ENCODE measurements around the gene FLT3. TPM values are rescaled to one million over a fixed set of nuclear protein-coding genes. Genes with fewer than 3 reads are reported as not detected.
"Not testable (repeated sequence)": the region's sequence is repeated elsewhere in the genome, so short reads cannot be mapped to it uniquely, and the experiment has no call there.

FLT3 gene
- total RNA-seq, 1 donor from 2014 or later, result not detected

DNA sequence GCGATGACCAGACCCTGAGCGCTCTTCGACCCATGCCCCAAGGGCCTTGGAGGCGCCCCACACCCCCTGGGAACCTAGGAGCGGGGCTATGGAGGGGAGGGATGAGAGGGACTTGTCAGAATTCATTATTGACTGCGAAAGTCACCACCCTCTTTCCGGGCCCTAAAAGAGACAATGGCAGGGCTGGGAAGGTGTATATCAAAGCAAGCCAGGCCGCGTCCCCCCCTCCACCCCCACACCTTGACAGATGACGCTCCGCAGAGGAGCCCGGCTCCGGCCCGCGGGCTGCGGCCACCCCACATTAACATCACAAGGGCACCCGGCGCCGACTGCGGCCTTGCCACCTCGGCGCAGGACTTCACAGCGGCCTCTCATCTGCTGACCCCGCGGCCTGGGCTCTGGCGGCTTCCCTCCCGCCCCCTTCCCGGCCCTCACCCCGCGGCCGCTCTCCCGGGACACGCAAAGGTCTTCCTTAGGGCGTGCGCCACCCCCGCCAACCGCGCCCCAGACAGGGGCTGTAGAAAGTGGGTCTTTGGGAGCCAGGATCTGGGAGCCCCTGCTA, 133.7 kb downstream of the FLT3 start:
- no peak overlapping the region for H3K27ac Mint-ChIP-seq (ENCODE audit: unreplicated experiment)
- H3K4me1 Mint-ChIP-seq (ENCODE audit: unreplicated experiment), result peaks cover 43% of the 10 kb centered on the region
- no peak for DNase-seq (ENCODE audit: low spot score)
- peaks cover 47% of the 10 kb centered on the region for H3K27me3 Mint-ChIP-seq (ENCODE audit: unreplicated experiment)
- H3K36me3 Mint-ChIP-seq (ENCODE audit: low read depth, unreplicated experiment), result peaks cover 5% of the 10 kb centered on the region
- no peaks in the 10 kb centered on the region for H3K9me3 Mint-ChIP-seq (ENCODE audit: unreplicated experiment)
- TF ChIP-seq, protein P1, sequence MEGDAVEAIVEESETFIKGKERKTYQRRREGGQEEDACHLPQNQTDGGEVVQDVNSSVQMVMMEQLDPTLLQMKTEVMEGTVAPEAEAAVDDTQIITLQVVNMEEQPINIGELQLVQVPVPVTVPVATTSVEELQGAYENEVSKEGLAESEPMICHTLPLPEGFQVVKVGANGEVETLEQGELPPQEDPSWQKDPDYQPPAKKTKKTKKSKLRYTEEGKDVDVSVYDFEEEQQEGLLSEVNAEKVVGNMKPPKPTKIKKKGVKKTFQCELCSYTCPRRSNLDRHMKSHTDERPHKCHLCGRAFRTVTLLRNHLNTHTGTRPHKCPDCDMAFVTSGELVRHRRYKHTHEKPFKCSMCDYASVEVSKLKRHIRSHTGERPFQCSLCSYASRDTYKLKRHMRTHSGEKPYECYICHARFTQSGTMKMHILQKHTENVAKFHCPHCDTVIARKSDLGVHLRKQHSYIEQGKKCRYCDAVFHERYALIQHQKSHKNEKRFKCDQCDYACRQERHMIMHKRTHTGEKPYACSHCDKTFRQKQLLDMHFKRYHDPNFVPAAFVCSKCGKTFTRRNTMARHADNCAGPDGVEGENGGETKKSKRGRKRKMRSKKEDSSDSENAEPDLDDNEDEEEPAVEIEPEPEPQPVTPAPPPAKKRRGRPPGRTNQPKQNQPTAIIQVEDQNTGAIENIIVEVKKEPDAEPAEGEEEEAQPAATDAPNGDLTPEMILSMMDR (IDR thresholded peaks at IDR 0.05; ENCODE audit: unreplicated experiment), result no peak
- H3K4me3 Mint-ChIP-seq (ENCODE audit: unreplicated experiment), result no peak overlapping the region

DNA sequence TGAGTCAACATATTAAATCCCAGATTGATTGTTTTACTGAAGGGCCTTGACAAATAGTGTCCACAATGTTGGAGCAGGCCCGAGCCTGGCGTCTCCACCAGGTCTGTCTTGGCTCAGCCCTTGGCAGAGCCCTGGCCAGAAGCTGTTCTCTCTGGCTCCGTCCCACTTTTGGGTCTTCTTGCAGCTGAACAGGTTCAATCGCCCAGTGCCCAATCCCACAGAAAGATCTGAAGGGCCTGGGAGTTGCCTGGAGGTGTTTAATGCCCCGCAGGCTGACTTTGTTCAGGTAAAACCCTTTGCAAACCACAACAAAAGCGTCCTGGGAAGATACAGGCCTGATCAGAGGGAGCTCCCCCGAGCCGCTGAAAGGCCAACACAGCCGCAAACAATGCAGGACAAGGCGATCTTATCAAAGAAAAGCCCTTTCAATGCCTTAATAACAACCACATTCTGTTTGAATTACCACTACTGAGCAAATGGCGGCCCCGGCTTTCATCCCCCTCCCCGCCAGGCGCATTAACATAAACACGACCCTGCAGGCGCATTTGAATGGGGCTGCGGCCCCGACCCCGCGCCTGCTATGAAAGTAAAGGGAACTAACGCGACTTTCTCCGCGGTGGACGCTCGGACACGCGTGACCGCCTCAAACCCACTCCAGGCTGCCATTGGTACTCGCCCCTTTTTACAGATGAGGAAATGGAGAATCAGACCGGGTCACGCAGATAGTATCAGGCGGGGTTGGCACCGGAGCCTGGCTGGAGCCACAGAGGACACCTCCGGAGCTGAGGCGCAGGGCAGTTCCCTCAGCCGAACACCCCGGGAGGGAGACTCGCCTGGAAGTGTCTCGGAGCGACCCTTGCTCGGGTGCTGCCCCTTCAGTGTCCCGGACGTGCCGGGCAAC, 134.4 kb downstream of the FLT3 start:
- Mint-ChIP-seq H3K36me3 (ENCODE audit: low read depth, unreplicated experiment) (peaks cover 5% of the 10 kb centered on the region), H3K9me3 (ENCODE audit: unreplicated experiment) (no peaks in the 10 kb centered on the region), H3K27ac (ENCODE audit: unreplicated experiment) (no peak overlapping the region), H3K27me3 (ENCODE audit: unreplicated experiment) (peaks cover 50% of the 10 kb centered on the region), H3K4me3 (ENCODE audit: unreplicated experiment) (peak overlapping the region; percentile 62), H3K4me1 (ENCODE audit: unreplicated experiment) (peaks cover 41% of the 10 kb centered on the region)
- DNase-seq (ENCODE audit: low spot score), result no peak
- TF ChIP-seq, protein P1 (IDR thresholded peaks at IDR 0.05; ENCODE audit: unreplicated experiment), result no peak

DNA sequence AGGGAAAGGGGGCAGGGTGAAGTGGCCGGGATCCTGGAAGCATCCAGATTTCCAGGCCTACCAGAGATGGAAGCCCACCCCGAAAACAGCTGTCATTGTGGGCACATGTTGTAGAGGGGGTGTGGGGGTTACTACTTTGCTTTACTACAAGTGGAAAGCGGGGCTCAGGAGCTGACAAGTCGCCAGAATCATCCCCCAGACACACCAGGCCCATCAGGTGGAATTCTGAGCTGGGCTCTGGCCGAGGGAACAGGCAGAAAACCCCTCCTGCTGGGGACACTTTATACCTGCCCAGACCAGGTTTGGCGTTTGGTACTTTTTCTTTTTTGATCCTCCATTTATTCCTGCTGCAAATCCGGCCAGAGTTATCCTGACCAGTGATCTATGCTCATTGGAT, 135.0 kb downstream of the FLT3 start:
- H3K4me3 Mint-ChIP-seq (ENCODE audit: unreplicated experiment), result no peak overlapping the region
- H3K9me3 Mint-ChIP-seq (ENCODE audit: unreplicated experiment), result no peaks in the 10 kb centered on the region
- H3K27me3 Mint-ChIP-seq (ENCODE audit: unreplicated experiment), result peaks cover 47% of the 10 kb centered on the region
- H3K36me3 Mint-ChIP-seq (ENCODE audit: low read depth, unreplicated experiment), result peaks cover 5% of the 10 kb centered on the region
- peaks cover 35% of the 10 kb centered on the region for H3K4me1 Mint-ChIP-seq (ENCODE audit: unreplicated experiment)
- no peak overlapping the region for H3K27ac Mint-ChIP-seq (ENCODE audit: unreplicated experiment)
- DNase-seq (ENCODE audit: low spot score), result no peak
- TF ChIP-seq, protein P1 (IDR thresholded peaks at IDR 0.05; ENCODE audit: unreplicated experiment), result no peak

DNA sequence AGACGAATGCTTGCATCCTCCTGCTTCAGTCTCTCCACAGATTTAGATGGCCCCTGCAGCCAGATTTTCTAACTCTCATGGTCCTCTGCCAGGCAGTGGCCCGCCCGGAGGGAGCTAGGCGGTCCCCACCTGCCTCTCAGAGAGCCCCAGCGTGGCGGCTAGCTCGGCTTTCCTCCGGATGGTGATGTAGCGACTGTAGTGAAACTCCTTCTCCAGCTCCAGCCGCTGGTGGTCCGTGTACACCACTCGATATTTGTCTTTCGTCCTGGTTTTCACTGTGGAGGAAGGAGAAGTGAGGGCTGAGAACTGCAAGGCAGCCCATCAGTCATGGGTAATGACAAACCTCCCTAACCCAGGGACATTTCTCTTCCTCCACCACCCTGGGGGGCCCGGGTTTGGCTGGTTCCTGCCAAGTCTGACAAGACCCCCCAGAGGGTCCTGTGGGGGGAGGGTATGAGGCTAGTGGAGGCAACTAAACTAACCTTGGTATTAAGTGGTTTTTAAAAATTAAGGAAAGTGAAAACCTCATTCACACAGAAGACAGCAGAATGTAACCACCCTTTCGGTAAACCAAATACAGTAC, 135.5 kb downstream of the FLT3 start:
- Mint-ChIP-seq H3K27me3 (ENCODE audit: unreplicated experiment) (peaks cover 49% of the 10 kb centered on the region), H3K27ac (ENCODE audit: unreplicated experiment) (no peak overlapping the region), H3K9me3 (ENCODE audit: unreplicated experiment) (no peaks in the 10 kb centered on the region), H3K36me3 (ENCODE audit: low read depth, unreplicated experiment) (peaks cover 5% of the 10 kb centered on the region), H3K4me1 (ENCODE audit: unreplicated experiment) (peaks cover 38% of the 10 kb centered on the region), H3K4me3 (ENCODE audit: unreplicated experiment) (no peak overlapping the region)
- TF ChIP-seq, protein P1 (IDR thresholded peaks at IDR 0.05; ENCODE audit: unreplicated experiment), result no peak
- DNase-seq (ENCODE audit: low spot score), result no peak

DNA sequence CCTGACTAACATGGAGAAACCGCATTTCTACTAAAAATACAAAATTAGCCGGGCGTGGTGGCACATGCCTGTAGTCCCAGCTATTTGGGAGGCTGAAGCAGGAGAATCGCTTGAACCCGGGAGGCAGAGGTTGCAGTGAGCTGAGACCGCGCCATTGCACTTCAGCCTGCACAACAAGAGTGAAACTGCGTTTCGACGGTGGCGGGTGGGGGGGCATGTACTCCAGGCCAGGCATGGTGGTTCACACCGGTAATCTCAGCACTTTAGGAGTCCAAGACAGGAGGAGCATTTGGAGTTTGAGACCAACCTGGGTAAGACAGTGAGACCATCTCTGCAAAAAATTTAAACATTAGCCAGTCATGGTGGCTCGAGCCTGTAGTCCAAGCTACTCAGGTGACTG, 136.2 kb downstream of the FLT3 start:
- not testable (repeated sequence) for H3K27ac Mint-ChIP-seq (ENCODE audit: unreplicated experiment); H3K4me3 Mint-ChIP-seq (ENCODE audit: unreplicated experiment); H3K9me3 Mint-ChIP-seq (ENCODE audit: unreplicated experiment); DNase-seq (ENCODE audit: low spot score); H3K36me3 Mint-ChIP-seq (ENCODE audit: low read depth, unreplicated experiment)
- peaks cover 32% of the 10 kb centered on the region for H3K4me1 Mint-ChIP-seq (ENCODE audit: unreplicated experiment)
- peaks cover 44% of the 10 kb centered on the region for H3K27me3 Mint-ChIP-seq (ENCODE audit: unreplicated experiment)

Data from endothelial cell (in vitro differentiated cells).